Osteocyte (in vitro differentiated cells): ENCODE results near the gene WDR35. TPM values are rescaled to one million over a fixed set of nuclear protein-coding genes. Genes with fewer than 3 reads are reported as not detected.

Experiments used
- DNase-seq: peaks from one replicate; pipeline ENCODE4 v3.0.0; 2021; ENCODE audit warnings: mixed read lengths; ENCODE audit not compliant: unreplicated experiment; ENCODE audit errors: extremely low spot score
- H3K27ac Mint-ChIP-seq: one replicate; pipeline ENCODE4 v1.8.0; 2021; ENCODE audit warnings: mild to moderate bottlenecking, mixed read lengths; ENCODE audit not compliant: unreplicated experiment
- H3K27me3 Mint-ChIP-seq: one replicate; pipeline ENCODE4 v1.8.0; 2021; ENCODE audit warnings: mixed read lengths; ENCODE audit not compliant: unreplicated experiment
- H3K36me3 Mint-ChIP-seq: one replicate; pipeline ENCODE4 v1.8.0; 2021; ENCODE audit warnings: mixed read lengths; ENCODE audit not compliant: unreplicated experiment
- H3K4me1 Mint-ChIP-seq: one replicate; pipeline ENCODE4 v1.8.0; 2021; ENCODE audit warnings: mixed read lengths; ENCODE audit not compliant: unreplicated experiment
- H3K4me3 Mint-ChIP-seq: one replicate; pipeline ENCODE4 v1.8.0; 2021; ENCODE audit warnings: mild to moderate bottlenecking, moderate library complexity, mixed read lengths; ENCODE audit not compliant: unreplicated experiment
- H3K9me3 Mint-ChIP-seq: one replicate; pipeline ENCODE4 v1.8.0; 2021; ENCODE audit warnings: mixed read lengths; ENCODE audit not compliant: unreplicated experiment
- total RNA-seq: library from RNA; stranded (reverse); gene quantifications from 2 replicates; pipeline ENCODE4 v1.2.1, GENCODE V29; 2021
- TF ChIP-seq, protein P1 (sequence below): fragments of 200-600 bp; sonication (generic); IDR thresholded peaks from 2 replicates; pipeline ENCODE4 v1.5.0; 2021; ENCODE audit warnings: antibody characterized with exemption, mild to moderate bottlenecking, moderate library complexity

Gene WDR35
- total RNA-seq, 1 donor from 2014 or later: 11.0 TPM

- no peak for DNase-seq
- Mint-ChIP-seq H3K27ac (no peak overlapping the region), H3K4me3 (no peak overlapping the region), H3K9me3 (peaks cover 14% of the 10 kb centered on the region), H3K4me1 (peaks cover 17% of the 10 kb centered on the region), H3K36me3 (no peaks in the 10 kb centered on the region), H3K27me3 (no peaks in the 10 kb centered on the region)
- TF ChIP-seq, protein P1, sequence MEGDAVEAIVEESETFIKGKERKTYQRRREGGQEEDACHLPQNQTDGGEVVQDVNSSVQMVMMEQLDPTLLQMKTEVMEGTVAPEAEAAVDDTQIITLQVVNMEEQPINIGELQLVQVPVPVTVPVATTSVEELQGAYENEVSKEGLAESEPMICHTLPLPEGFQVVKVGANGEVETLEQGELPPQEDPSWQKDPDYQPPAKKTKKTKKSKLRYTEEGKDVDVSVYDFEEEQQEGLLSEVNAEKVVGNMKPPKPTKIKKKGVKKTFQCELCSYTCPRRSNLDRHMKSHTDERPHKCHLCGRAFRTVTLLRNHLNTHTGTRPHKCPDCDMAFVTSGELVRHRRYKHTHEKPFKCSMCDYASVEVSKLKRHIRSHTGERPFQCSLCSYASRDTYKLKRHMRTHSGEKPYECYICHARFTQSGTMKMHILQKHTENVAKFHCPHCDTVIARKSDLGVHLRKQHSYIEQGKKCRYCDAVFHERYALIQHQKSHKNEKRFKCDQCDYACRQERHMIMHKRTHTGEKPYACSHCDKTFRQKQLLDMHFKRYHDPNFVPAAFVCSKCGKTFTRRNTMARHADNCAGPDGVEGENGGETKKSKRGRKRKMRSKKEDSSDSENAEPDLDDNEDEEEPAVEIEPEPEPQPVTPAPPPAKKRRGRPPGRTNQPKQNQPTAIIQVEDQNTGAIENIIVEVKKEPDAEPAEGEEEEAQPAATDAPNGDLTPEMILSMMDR: peak; percentile 69
Observed at GRCh38 chr2:20015482-20016083, 25.7 kb upstream of the WDR35 start.

DNA sequence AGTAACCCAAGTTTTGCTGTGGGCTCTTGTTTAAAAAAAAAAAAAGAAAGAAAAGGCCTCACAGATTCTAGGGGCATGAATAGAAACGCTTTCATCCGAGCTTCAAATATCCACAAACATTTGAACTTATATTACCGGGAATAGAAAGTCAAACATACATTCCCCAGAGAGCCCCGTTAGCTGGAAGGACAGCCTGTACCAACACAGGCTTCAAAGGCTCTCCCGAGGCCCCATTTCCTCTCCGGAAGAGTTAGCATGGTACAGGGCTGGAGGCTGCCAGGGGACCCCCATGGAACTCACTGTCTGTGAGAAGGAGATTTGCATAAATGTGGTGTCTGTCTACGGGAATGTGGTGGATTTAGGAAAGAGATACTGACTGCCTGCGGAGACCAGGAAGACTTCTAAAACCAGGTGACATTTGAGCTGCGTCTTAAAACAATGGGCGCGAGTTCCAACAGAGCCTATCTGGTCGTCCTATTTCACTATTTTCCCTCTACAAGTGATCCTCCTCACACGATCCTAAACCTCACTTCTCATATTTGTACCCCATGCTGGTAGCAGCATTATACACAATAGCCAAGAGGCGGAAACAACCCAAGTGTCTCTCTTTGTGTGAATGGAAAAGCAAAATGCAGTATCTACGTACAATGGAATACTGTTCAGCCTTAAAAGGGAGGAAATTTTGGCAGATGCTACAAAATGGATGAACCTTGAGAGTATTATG, 23.4 kb upstream of the WDR35 start:
- Mint-ChIP-seq H3K4me1 (peaks cover 17% of the 10 kb centered on the region), H3K4me3 (peak overlapping the region; percentile 76), H3K36me3 (no peaks in the 10 kb centered on the region), H3K27me3 (no peaks in the 10 kb centered on the region), H3K9me3 (peaks cover 12% of the 10 kb centered on the region), H3K27ac (peak overlapping the region; percentile 81)
- no peak for DNase-seq
- TF ChIP-seq, protein P1: no peak

DNA sequence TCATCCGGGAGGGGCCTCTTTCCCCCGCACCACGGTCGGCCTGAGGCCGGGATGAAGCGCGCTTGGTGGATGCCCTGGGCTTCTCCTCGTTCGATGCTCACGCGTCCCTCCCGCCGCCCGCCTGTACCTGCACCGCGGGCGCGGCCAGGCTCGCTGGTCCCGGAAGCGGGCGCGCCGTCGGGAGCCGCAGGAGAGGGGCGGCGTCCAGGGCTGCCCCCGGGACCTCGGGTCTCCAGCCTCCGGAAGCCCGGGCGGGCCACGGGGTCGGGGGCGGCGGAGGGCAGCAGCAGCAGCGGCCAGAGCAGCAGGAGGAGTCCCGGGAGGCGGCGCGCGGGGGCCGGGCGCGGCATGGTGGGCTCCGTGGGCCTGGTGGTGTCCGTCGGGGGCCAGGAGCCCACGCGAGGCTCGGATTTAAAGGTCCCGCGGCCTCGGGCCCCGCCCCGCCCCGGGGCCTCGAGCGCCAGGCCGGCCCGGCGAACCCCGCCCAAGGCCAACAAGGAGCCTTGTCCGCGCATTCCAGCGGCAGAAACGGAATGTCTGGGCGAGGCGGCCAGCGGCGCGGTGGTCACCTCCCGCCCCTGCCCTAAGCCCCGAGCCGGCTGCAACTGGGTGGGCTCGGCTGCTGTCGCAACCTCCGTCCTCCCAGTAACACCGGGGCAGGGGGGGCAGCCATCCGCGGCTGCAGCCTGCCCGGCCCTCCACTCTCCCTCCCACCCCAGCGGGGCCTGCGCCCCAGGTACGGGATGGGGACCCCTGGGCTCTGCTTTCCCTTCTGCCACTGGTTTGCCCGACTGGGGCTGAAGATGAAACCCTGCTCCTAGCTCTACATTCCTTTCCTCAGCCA, 22.6 kb upstream of the WDR35 start, which contains the start of gene MATN3:
TSS of gene MATN3 (minus strand) at position 387 of the 844 bp plus-strand sequence. CDS start at position 350, 37 bp downstream.
- no peak for DNase-seq
- Mint-ChIP-seq H3K27me3 (no peaks in the 10 kb centered on the region), H3K9me3 (peaks cover 12% of the 10 kb centered on the region), H3K36me3 (no peaks in the 10 kb centered on the region), H3K4me3 (peak within 1 kb of the TSS; percentile 76), H3K4me1 (peaks cover 17% of the 10 kb centered on the region), H3K27ac (peak within 1 kb of the TSS; percentile 81)
- TF ChIP-seq, protein P1: no peak

GRCh38 chr2:20012032-20012281, 22.1 kb upstream of the WDR35 start:
- Mint-ChIP-seq H3K27ac (no peak overlapping the region), H3K36me3 (no peaks in the 10 kb centered on the region), H3K9me3 (peaks cover 12% of the 10 kb centered on the region), H3K4me1 (peaks cover 17% of the 10 kb centered on the region), H3K27me3 (no peaks in the 10 kb centered on the region), H3K4me3 (peak overlapping the region; percentile 59)
- TF ChIP-seq, protein P1: no peak
- no peak for DNase-seq
